Measurements from ENCODE around the gene SLAMF8.

SLAMF8 gene

GRCh38 chr1:159860456-159860855, 33.8 kb downstream of the SLAMF8 start:
- H2AFZ ChIP-seq (ENCODE audit: low read length, unreplicated experiment), result no peak overlapping the region
- H3K4me3 ChIP-seq (ENCODE audit: low read depth, low read length), result no peak overlapping the region
- H3K27me3 ChIP-seq (ENCODE audit: insufficient read depth, low read length), result no peaks in the 10 kb centered on the region
- H3K27ac ChIP-seq (ENCODE audit: low read depth, low read length), result no peak overlapping the region
- peaks cover 5% of the 10 kb centered on the region for H3K4me1 ChIP-seq (ENCODE audit: control insufficient read depth, insufficient read depth, low read length, unreplicated experiment)
- H3K36me3 ChIP-seq (ENCODE audit: insufficient read depth, low read length), result no peaks in the 10 kb centered on the region
- H3K79me2 ChIP-seq (ENCODE audit: control insufficient read depth, insufficient read depth, low read length, unreplicated experiment), result no peaks in the 10 kb centered on the region

- Histone ChIP-seq H3K36me3 (ENCODE audit: insufficient read depth, low read length) (no peaks in the 10 kb centered on the region), H3K4me1 (ENCODE audit: control insufficient read depth, insufficient read depth, low read length, unreplicated experiment) (peaks cover 5% of the 10 kb centered on the region), H3K27me3 (ENCODE audit: insufficient read depth, low read length) (no peaks in the 10 kb centered on the region), H2AFZ (ENCODE audit: low read length, unreplicated experiment) (no peak overlapping the region), H3K27ac (ENCODE audit: low read depth, low read length) (no peak overlapping the region), H3K79me2 (ENCODE audit: control insufficient read depth, insufficient read depth, low read length, unreplicated experiment) (no peaks in the 10 kb centered on the region), H3K4me3 (ENCODE audit: low read depth, low read length) (no peak overlapping the region)
These were observed 34.5 kb downstream of the SLAMF8 start for GRCh38 chr1:159861218-159861617.

GRCh38 chr1:159862031-159862430, 35.4 kb downstream of the SLAMF8 start:
- H3K27ac ChIP-seq (ENCODE audit: low read depth, low read length), result no peak overlapping the region
- no peak overlapping the region for H3K4me3 ChIP-seq (ENCODE audit: low read depth, low read length)
- no peaks in the 10 kb centered on the region for H3K79me2 ChIP-seq (ENCODE audit: control insufficient read depth, insufficient read depth, low read length, unreplicated experiment)
- no peak overlapping the region for H2AFZ ChIP-seq (ENCODE audit: low read length, unreplicated experiment)
- no peaks in the 10 kb centered on the region for H3K4me1 ChIP-seq (ENCODE audit: control insufficient read depth, insufficient read depth, low read length, unreplicated experiment)
- H3K27me3 ChIP-seq (ENCODE audit: insufficient read depth, low read length), result no peaks in the 10 kb centered on the region
- no peaks in the 10 kb centered on the region for H3K36me3 ChIP-seq (ENCODE audit: insufficient read depth, low read length)

GRCh38 chr1:159862557-159862956, 35.9 kb downstream of the SLAMF8 start, which contains the start of gene VSIG8:
Gene VSIG8 (minus strand): TSS chr1:159862657. CDS start chr1:159862521, 136 bp downstream.
- Histone ChIP-seq H3K4me1 (ENCODE audit: control insufficient read depth, insufficient read depth, low read length, unreplicated experiment) (peaks cover 3% of the 10 kb centered on the region), H3K79me2 (ENCODE audit: control insufficient read depth, insufficient read depth, low read length, unreplicated experiment) (no peaks in the 10 kb centered on the region), H3K27me3 (ENCODE audit: insufficient read depth, low read length) (no peaks in the 10 kb centered on the region), H3K36me3 (ENCODE audit: insufficient read depth, low read length) (no peaks in the 10 kb centered on the region), H3K27ac (ENCODE audit: low read depth, low read length) (no peak within 1 kb of the TSS), H3K4me3 (ENCODE audit: low read depth, low read length) (no peak within 1 kb of the TSS), H2AFZ (ENCODE audit: low read length, unreplicated experiment) (no peak within 1 kb of the TSS)

- H3K4me1 ChIP-seq (ENCODE audit: control insufficient read depth, insufficient read depth, low read length, unreplicated experiment), result peaks cover 13% of the 10 kb centered on the region
- H3K27ac ChIP-seq (ENCODE audit: low read depth, low read length), result no peak overlapping the region
- no peak overlapping the region for H3K4me3 ChIP-seq (ENCODE audit: low read depth, low read length)
- H2AFZ ChIP-seq (ENCODE audit: low read length, unreplicated experiment), result no peak overlapping the region
- no peaks in the 10 kb centered on the region for H3K36me3 ChIP-seq (ENCODE audit: insufficient read depth, low read length)
- H3K27me3 ChIP-seq (ENCODE audit: insufficient read depth, low read length), result no peaks in the 10 kb centered on the region
- H3K79me2 ChIP-seq (ENCODE audit: control insufficient read depth, insufficient read depth, low read length, unreplicated experiment), result no peaks in the 10 kb centered on the region
These were observed 37.6 kb downstream of the SLAMF8 start for GRCh38 chr1:159864262-159864661.

GRCh38 chr1:159866066-159866465, 39.4 kb downstream of the SLAMF8 start:
- Histone ChIP-seq H3K4me3 (ENCODE audit: low read depth, low read length) (no peak overlapping the region), H3K4me1 (ENCODE audit: control insufficient read depth, insufficient read depth, low read length, unreplicated experiment) (peaks cover 20% of the 10 kb centered on the region), H3K27me3 (ENCODE audit: insufficient read depth, low read length) (no peaks in the 10 kb centered on the region)

GRCh38 chr1:159866905-159867663, 40.4 kb downstream of the SLAMF8 start:
- Histone ChIP-seq H3K4me1 (ENCODE audit: control insufficient read depth, insufficient read depth, low read length, unreplicated experiment) (peaks cover 20% of the 10 kb centered on the region), H3K27me3 (ENCODE audit: insufficient read depth, low read length) (no peaks in the 10 kb centered on the region), H3K79me2 (ENCODE audit: control insufficient read depth, insufficient read depth, low read length, unreplicated experiment) (no peaks in the 10 kb centered on the region), H3K27ac (ENCODE audit: low read depth, low read length) (no peak overlapping the region), H3K4me3 (ENCODE audit: low read depth, low read length) (no peak overlapping the region), H2AFZ (ENCODE audit: low read length, unreplicated experiment) (no peak overlapping the region), H3K36me3 (ENCODE audit: insufficient read depth, low read length) (no peaks in the 10 kb centered on the region)

More at GRCh38 chr1:159866066-159866465, 39.4 kb downstream of the SLAMF8 start:
- H3K36me3 ChIP-seq (ENCODE audit: insufficient read depth, low read length), result no peaks in the 10 kb centered on the region
- H3K79me2 ChIP-seq (ENCODE audit: control insufficient read depth, insufficient read depth, low read length, unreplicated experiment), result no peaks in the 10 kb centered on the region
- no peak overlapping the region for H2AFZ ChIP-seq (ENCODE audit: low read length, unreplicated experiment)
- no peak overlapping the region for H3K27ac ChIP-seq (ENCODE audit: low read depth, low read length)

GRCh38 chr1:159867664-159868026, 41.0 kb downstream of the SLAMF8 start:
- H3K27me3 ChIP-seq (ENCODE audit: insufficient read depth, low read length), result no peaks in the 10 kb centered on the region
- no peaks in the 10 kb centered on the region for H3K36me3 ChIP-seq (ENCODE audit: insufficient read depth, low read length)
- peaks cover 20% of the 10 kb centered on the region for H3K4me1 ChIP-seq (ENCODE audit: control insufficient read depth, insufficient read depth, low read length, unreplicated experiment)
- no peak overlapping the region for H3K27ac ChIP-seq (ENCODE audit: low read depth, low read length)
- no peak overlapping the region for H3K4me3 ChIP-seq (ENCODE audit: low read depth, low read length)
- no peak overlapping the region for H2AFZ ChIP-seq (ENCODE audit: low read length, unreplicated experiment)
- no peaks in the 10 kb centered on the region for H3K79me2 ChIP-seq (ENCODE audit: control insufficient read depth, insufficient read depth, low read length, unreplicated experiment)

- H3K36me3 ChIP-seq (ENCODE audit: insufficient read depth, low read length), result no peaks in the 10 kb centered on the region
- H3K4me1 ChIP-seq (ENCODE audit: control insufficient read depth, insufficient read depth, low read length, unreplicated experiment), result peaks cover 20% of the 10 kb centered on the region
- H3K4me3 ChIP-seq (ENCODE audit: low read depth, low read length), result no peak overlapping the region
- H3K79me2 ChIP-seq (ENCODE audit: control insufficient read depth, insufficient read depth, low read length, unreplicated experiment), result no peaks in the 10 kb centered on the region
- H2AFZ ChIP-seq (ENCODE audit: low read length, unreplicated experiment), result no peak overlapping the region
- no peak overlapping the region for H3K27ac ChIP-seq (ENCODE audit: low read depth, low read length)
- no peaks in the 10 kb centered on the region for H3K27me3 ChIP-seq (ENCODE audit: insufficient read depth, low read length)
These were observed 42.1 kb downstream of the SLAMF8 start for GRCh38 chr1:159868766-159869165.

- Histone ChIP-seq H3K79me2 (ENCODE audit: control insufficient read depth, insufficient read depth, low read length, unreplicated experiment) (no peaks in the 10 kb centered on the region), H3K27ac (ENCODE audit: low read depth, low read length) (no peak overlapping the region; the same call in 1 of the 2 replicates), H3K4me3 (ENCODE audit: low read depth, low read length) (no peak overlapping the region), H3K36me3 (ENCODE audit: insufficient read depth, low read length) (no peaks in the 10 kb centered on the region), H3K4me1 (ENCODE audit: control insufficient read depth, insufficient read depth, low read length, unreplicated experiment) (peaks cover 20% of the 10 kb centered on the region), H2AFZ (ENCODE audit: low read length, unreplicated experiment) (no peak overlapping the region), H3K27me3 (ENCODE audit: insufficient read depth, low read length) (no peaks in the 10 kb centered on the region)
These were observed 42.5 kb downstream of the SLAMF8 start for GRCh38 chr1:159869173-159869572.

- Histone ChIP-seq H3K4me1 (ENCODE audit: control insufficient read depth, insufficient read depth, low read length, unreplicated experiment) (peaks cover 20% of the 10 kb centered on the region), H3K36me3 (ENCODE audit: insufficient read depth, low read length) (no peaks in the 10 kb centered on the region), H3K79me2 (ENCODE audit: control insufficient read depth, insufficient read depth, low read length, unreplicated experiment) (no peaks in the 10 kb centered on the region), H3K27me3 (ENCODE audit: insufficient read depth, low read length) (no peaks in the 10 kb centered on the region), H3K4me3 (ENCODE audit: low read depth, low read length) (no peak overlapping the region), H3K27ac (ENCODE audit: low read depth, low read length) (no peak overlapping the region; the same call in 1 of the 2 replicates), H2AFZ (ENCODE audit: low read length, unreplicated experiment) (no peak overlapping the region)
These were observed 42.9 kb downstream of the SLAMF8 start for GRCh38 chr1:159869607-159870006.

Measured in ACC112 (cell line).